SK-N-SH treated with all-trans-retinoic acid at 6 μM for 48 hours (cell line): ENCODE data around the gene PRDM4.
A peak's percentile ranks its signal among the peaks of the same experiment; 100 is the strongest.

ENCODE experiments used
- ATAC-seq: fragments of 200-7000 bp; cut with Tn5 transposase; 3 replicates; pipeline ENCODE4 v1.9.1; 2020; ENCODE audit warnings: mild to moderate bottlenecking, moderate library complexity
- ARNTL ChIP-seq: fragments of 450-650 bp; formaldehyde crosslinking; IDR thresholded peaks from 2 replicates; pipeline ENCODE4 v1.5.0; 2020; ENCODE audit warnings: low read depth, mild to moderate bottlenecking, moderate library complexity, borderline replicate concordance
- BACH2 ChIP-seq: fragments of 250-450 bp; sonication (Bioruptor Pico); IDR thresholded peaks from 2 replicates; pipeline ENCODE4 v1.9.0; 2021; ENCODE audit warnings: mild to moderate bottlenecking, borderline replicate concordance
- CSDC2 ChIP-seq: fragments of 250-450 bp; sonication (Bioruptor Pico); IDR thresholded peaks from 2 replicates; pipeline ENCODE4 v1.5.0; 2020; ENCODE audit warnings: mild to moderate bottlenecking, moderate library complexity
- ESRRG ChIP-seq: fragments of 250-450 bp; sonication (Bioruptor Pico); IDR thresholded peaks from 2 replicates; pipeline ENCODE4 v1.6.1; 2021; ENCODE audit warnings: mild to moderate bottlenecking
- GLIS3 ChIP-seq: fragments of 250-450 bp; sonication (Bioruptor Pico); IDR thresholded peaks from 2 replicates; pipeline ENCODE4 v1.5.0; 2020; ENCODE audit warnings: mild to moderate bottlenecking, moderate library complexity
- ISL1 ChIP-seq: fragments of 250-450 bp; sonication (Bioruptor Pico); IDR thresholded peaks from 2 replicates; pipeline ENCODE4 v2.1.2; 2022; ENCODE audit warnings: mild to moderate bottlenecking, moderate library complexity
- OSR1 ChIP-seq: fragments of 250-450 bp; sonication (Bioruptor Pico); IDR thresholded peaks from 2 replicates; pipeline ENCODE4 v1.8.0; 2022; ENCODE audit warnings: moderate library complexity, mild to moderate bottlenecking, inconsistent platforms
- PPARA ChIP-seq: fragments of 250-450 bp; sonication (Bioruptor Pico); IDR thresholded peaks from 2 replicates; pipeline ENCODE4 v1.5.0; 2020; ENCODE audit warnings: mild to moderate bottlenecking, borderline replicate concordance
- RARB ChIP-seq: fragments of 250-450 bp; sonication (Bioruptor Pico); IDR thresholded peaks from 2 replicates; pipeline ENCODE4 v1.8.0; 2021; ENCODE audit warnings: mild to moderate bottlenecking, moderate library complexity
- SNAI2 ChIP-seq: fragments of 250-450 bp; sonication (Bioruptor Pico); IDR thresholded peaks from 2 replicates; pipeline ENCODE4 v1.5.0; 2020; ENCODE audit warnings: mild to moderate bottlenecking, moderate library complexity
- TCF4 ChIP-seq: fragments of 250-450 bp; sonication (Bioruptor Pico); IDR thresholded peaks from 2 replicates; pipeline ENCODE4 v1.8.0; 2021; ENCODE audit warnings: mild to moderate bottlenecking, moderate library complexity, borderline replicate concordance
- TOX ChIP-seq: fragments of 250-450 bp; sonication (Bioruptor Pico); IDR thresholded peaks from 2 replicates; pipeline ENCODE4 v1.8.0; 2021; ENCODE audit warnings: mild to moderate bottlenecking, moderate library complexity, borderline replicate concordance
- ZC3H10 ChIP-seq: fragments of 250-450 bp; sonication (Bioruptor Pico); IDR thresholded peaks from 2 replicates; pipeline ENCODE4 v1.5.1; 2021; ENCODE audit warnings: mild to moderate bottlenecking, moderate library complexity
- ZFP3 ChIP-seq: fragments of 250-450 bp; sonication (Bioruptor Pico); IDR thresholded peaks from 2 replicates; pipeline ENCODE4 v1.5.0; 2020; ENCODE audit warnings: mild to moderate bottlenecking, moderate library complexity
- ZFP30 ChIP-seq: fragments of 450-650 bp; formaldehyde crosslinking; IDR thresholded peaks from 2 replicates; pipeline ENCODE4 v1.5.0; 2022; ENCODE audit warnings: mild to moderate bottlenecking, moderate library complexity
- ZNF565 ChIP-seq: fragments of 450-650 bp; formaldehyde crosslinking; conservative IDR thresholded peaks from 2 replicates; pipeline ENCODE4 v1.5.0; 2020; ENCODE audit warnings: low read depth, mild to moderate bottlenecking, moderate library complexity
- ZNF70 ChIP-seq: fragments of 450-650 bp; formaldehyde crosslinking; IDR thresholded peaks from 2 replicates; pipeline ENCODE4 v1.5.0; 2020; ENCODE audit warnings: mild to moderate bottlenecking, moderate library complexity
- ZNF8 ChIP-seq: fragments of 450-650 bp; formaldehyde crosslinking; IDR thresholded peaks from 2 replicates; pipeline ENCODE4 v1.5.0; 2020; ENCODE audit warnings: mild to moderate bottlenecking, moderate library complexity
- TF ChIP-seq, protein P1 (sequence below): fragments of 250-450 bp; sonication (Bioruptor Pico); IDR thresholded peaks from 2 replicates; pipeline ENCODE4 v1.5.0; 2020; ENCODE audit warnings: mild to moderate bottlenecking, moderate library complexity
- TF ChIP-seq, protein P2 (sequence below): fragments of 250-450 bp; sonication (Bioruptor Pico); IDR thresholded peaks from 2 replicates; pipeline ENCODE4 v1.8.0; 2020; ENCODE audit warnings: mild to moderate bottlenecking, moderate library complexity, borderline replicate concordance
- TF ChIP-seq, protein P3 (sequence below): fragments of 250-450 bp; sonication (Bioruptor Pico); IDR thresholded peaks from 2 replicates; pipeline ENCODE4 v1.8.0; 2021; ENCODE audit warnings: low read depth, mild to moderate bottlenecking, moderate library complexity, borderline replicate concordance
- TF ChIP-seq, protein P4 (sequence below): fragments of 250-450 bp; sonication (Bioruptor Pico); IDR thresholded peaks from 2 replicates; pipeline ENCODE4 v1.5.1; 2020; ENCODE audit warnings: low read depth, mild to moderate bottlenecking, moderate library complexity
- TF ChIP-seq, protein P5 (sequence below): fragments of 250-450 bp; sonication (Bioruptor Pico); IDR thresholded peaks from 2 replicates; pipeline ENCODE4 v1.5.1; 2021; ENCODE audit warnings: mild to moderate bottlenecking, moderate library complexity

PRDM4 gene

DNA sequence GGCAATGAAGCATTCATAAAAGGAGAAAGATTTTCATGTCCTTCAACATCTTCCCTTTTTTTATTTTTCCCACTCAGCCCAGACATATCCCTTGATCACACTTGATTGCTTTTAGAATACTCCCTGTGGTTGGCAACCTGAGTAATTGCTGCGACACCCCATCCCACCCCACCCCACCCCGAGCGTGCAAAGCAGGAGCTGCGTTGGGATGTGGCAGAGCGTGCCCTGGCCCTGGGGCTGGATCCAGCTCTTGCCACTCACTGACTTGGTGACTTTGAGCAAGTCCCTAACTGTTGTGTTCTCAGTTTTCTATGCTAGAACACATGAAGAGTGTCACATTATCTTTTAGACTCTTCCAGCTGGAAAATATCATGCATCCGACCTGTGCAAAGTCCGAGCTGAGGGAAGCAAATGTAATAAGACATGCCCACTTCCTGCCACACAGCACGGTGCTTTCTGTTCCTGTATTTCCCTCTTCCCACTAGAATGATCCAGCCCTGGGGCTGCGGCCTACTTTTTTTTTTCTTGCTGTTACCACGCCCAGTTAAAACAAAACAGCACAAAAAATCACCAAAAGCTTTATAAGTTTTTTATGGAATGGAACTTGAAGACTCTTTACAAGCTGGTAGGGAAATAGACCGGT is 17.6 kb upstream of the PRDM4 start:
- no peak for TF ChIP-seq SNAI2
- TF ChIP-seq BACH2 (CRISPR knock-in tag): no peak
- TF ChIP-seq ISL1 (CRISPR knock-in tag): no peak
- no peak for TF ChIP-seq ZFP30 (CRISPR knock-in tag)
- no peak for TF ChIP-seq ARNTL
- no peak for TF ChIP-seq RARB (CRISPR knock-in tag)
- TF ChIP-seq, protein P1, sequence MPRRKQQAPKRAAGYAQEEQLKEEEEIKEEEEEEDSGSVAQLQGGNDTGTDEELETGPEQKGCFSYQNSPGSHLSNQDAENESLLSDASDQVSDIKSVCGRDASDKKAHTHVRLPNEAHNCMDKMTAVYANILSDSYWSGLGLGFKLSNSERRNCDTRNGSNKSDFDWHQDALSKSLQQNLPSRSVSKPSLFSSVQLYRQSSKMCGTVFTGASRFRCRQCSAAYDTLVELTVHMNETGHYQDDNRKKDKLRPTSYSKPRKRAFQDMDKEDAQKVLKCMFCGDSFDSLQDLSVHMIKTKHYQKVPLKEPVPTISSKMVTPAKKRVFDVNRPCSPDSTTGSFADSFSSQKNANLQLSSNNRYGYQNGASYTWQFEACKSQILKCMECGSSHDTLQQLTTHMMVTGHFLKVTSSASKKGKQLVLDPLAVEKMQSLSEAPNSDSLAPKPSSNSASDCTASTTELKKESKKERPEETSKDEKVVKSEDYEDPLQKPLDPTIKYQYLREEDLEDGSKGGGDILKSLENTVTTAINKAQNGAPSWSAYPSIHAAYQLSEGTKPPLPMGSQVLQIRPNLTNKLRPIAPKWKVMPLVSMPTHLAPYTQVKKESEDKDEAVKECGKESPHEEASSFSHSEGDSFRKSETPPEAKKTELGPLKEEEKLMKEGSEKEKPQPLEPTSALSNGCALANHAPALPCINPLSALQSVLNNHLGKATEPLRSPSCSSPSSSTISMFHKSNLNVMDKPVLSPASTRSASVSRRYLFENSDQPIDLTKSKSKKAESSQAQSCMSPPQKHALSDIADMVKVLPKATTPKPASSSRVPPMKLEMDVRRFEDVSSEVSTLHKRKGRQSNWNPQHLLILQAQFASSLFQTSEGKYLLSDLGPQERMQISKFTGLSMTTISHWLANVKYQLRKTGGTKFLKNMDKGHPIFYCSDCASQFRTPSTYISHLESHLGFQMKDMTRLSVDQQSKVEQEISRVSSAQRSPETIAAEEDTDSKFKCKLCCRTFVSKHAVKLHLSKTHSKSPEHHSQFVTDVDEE (CRISPR knock-in tag): no peak
- TF ChIP-seq, protein P2, sequence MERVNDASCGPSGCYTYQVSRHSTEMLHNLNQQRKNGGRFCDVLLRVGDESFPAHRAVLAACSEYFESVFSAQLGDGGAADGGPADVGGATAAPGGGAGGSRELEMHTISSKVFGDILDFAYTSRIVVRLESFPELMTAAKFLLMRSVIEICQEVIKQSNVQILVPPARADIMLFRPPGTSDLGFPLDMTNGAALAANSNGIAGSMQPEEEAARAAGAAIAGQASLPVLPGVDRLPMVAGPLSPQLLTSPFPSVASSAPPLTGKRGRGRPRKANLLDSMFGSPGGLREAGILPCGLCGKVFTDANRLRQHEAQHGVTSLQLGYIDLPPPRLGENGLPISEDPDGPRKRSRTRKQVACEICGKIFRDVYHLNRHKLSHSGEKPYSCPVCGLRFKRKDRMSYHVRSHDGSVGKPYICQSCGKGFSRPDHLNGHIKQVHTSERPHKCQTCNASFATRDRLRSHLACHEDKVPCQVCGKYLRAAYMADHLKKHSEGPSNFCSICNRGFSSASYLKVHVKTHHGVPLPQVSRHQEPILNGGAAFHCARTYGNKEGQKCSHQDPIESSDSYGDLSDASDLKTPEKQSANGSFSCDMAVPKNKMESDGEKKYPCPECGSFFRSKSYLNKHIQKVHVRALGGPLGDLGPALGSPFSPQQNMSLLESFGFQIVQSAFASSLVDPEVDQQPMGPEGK (CRISPR knock-in tag): no peak
- no peak for TF ChIP-seq ZNF70 (CRISPR knock-in tag)
- no peak for TF ChIP-seq ZNF8 (CRISPR knock-in tag)
- TF ChIP-seq ZC3H10: no peak
- no peak for TF ChIP-seq ZFP3 (CRISPR knock-in tag)
- TF ChIP-seq, protein P3, sequence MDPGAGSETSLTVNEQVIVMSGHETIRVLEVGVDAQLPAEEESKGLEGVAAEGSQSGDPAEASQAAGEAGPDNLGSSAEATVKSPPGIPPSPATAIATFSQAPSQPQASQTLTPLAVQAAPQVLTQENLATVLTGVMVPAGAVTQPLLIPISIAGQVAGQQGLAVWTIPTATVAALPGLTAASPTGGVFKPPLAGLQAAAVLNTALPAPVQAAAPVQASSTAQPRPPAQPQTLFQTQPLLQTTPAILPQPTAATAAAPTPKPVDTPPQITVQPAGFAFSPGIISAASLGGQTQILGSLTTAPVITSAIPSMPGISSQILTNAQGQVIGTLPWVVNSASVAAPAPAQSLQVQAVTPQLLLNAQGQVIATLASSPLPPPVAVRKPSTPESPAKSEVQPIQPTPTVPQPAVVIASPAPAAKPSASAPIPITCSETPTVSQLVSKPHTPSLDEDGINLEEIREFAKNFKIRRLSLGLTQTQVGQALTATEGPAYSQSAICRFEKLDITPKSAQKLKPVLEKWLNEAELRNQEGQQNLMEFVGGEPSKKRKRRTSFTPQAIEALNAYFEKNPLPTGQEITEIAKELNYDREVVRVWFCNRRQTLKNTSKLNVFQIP (CRISPR knock-in tag): no peak
- no peak for TF ChIP-seq CSDC2 (CRISPR knock-in tag)
- ATAC-seq: no peak

DNA sequence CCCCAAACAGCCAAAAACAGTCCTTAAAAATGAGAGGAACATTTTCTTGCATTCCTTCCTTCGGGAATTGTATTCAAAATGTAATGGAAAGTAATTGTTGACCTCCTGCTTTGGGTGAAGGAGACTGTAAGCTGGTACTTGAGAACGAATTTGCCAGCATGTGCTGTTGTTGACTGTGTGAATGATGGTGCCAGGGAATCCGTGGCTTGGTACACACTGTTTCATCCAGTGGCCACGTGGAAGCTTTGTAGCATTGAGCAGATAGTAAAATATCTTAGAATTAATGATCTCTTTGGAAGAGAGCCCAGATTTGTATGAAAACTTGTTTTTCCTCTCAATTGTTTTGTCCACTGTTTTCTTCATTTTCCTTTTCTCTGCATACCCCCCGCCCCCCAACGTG is 15.2 kb upstream of the PRDM4 start:
- no peak for ATAC-seq
- TF ChIP-seq TOX (CRISPR knock-in tag) (no peak), TCF4 (no peak)

DNA sequence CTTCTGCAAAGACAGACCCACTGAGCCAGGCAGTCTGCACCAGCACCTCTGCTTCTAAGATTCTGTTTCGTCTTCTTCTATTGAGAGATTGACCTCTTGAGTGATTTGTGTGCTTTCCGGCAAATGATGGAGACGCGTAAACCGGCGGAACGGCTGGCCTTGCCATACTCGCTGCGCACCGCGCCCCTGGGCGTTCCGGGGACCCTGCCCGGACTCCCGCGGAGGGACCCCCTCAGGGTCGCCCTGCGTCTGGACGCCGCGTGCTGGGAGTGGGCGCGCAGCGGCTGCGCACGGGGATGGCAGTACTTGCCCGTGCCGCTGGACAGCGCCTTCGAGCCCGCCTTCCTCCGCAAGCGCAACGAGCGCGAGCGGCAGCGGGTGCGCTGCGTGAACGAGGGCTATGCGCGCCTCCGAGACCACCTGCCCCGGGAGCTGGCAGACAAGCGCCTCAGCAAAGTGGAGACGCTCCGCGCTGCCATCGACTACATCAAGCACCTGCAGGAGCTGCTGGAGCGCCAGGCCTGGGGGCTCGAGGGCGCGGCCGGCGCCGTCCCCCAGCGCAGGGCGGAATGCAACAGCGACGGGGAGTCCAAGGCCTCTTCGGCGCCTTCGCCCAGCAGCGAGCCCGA is 14.3 kb upstream of the PRDM4 start:
- ATAC-seq: peak; percentile 32; the same call in 1 of the 3 replicates
- TF ChIP-seq SNAI2 (no peak), BACH2 (CRISPR knock-in tag) (no peak), ZC3H10 (no peak), ISL1 (CRISPR knock-in tag) (no peak), RARB (CRISPR knock-in tag) (no peak), ARNTL (no peak), TOX (CRISPR knock-in tag) (no peak), ZNF8 (CRISPR knock-in tag) (no peak), OSR1 (no peak), GLIS3 (CRISPR knock-in tag) (no peak), ZNF565 (CRISPR knock-in tag) (no peak), PPARA (CRISPR knock-in tag) (no peak), CSDC2 (CRISPR knock-in tag) (no peak), ESRRG (no peak), ZFP3 (CRISPR knock-in tag) (no peak), ZFP30 (CRISPR knock-in tag) (no peak)
- TF ChIP-seq, protein P4, sequence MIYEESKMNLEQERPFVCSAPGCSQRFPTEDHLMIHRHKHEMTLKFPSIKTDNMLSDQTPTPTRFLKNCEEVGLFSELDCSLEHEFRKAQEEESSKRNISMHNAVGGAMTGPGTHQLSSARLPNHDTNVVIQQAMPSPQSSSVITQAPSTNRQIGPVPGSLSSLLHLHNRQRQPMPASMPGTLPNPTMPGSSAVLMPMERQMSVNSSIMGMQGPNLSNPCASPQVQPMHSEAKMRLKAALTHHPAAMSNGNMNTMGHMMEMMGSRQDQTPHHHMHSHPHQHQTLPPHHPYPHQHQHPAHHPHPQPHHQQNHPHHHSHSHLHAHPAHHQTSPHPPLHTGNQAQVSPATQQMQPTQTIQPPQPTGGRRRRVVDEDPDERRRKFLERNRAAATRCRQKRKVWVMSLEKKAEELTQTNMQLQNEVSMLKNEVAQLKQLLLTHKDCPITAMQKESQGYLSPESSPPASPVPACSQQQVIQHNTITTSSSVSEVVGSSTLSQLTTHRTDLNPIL (CRISPR knock-in tag): no peak
- TF ChIP-seq, protein P2 (CRISPR knock-in tag): no peak
- TF ChIP-seq, protein P1 (CRISPR knock-in tag): no peak
- TF ChIP-seq, protein P5, sequence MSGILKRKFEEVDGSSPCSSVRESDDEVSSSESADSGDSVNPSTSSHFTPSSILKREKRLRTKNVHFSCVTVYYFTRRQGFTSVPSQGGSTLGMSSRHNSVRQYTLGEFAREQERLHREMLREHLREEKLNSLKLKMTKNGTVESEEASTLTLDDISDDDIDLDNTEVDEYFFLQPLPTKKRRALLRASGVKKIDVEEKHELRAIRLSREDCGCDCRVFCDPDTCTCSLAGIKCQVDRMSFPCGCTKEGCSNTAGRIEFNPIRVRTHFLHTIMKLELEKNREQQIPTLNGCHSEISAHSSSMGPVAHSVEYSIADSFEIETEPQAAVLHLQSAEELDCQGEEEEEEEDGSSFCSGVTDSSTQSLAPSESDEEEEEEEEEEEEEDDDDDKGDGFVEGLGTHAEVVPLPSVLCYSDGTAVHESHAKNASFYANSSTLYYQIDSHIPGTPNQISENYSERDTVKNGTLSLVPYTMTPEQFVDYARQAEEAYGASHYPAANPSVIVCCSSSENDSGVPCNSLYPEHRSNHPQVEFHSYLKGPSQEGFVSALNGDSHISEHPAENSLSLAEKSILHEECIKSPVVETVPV (CRISPR knock-in tag): no peak
